A673 (cell line): Measurements from ENCODE around the gene SAMD13. TPM values are rescaled to one million over a fixed set of nuclear protein-coding genes. Genes with fewer than 3 reads are reported as not detected.

Experiments used
- BruUV-seq: library from RNA; stranded (reverse); fragments of 400-500 nt; replicated peaks from 2 replicates; lab custom pipeline; 2021; lab: Mats Ljungman, UMichigan
- CTCF ChIA-PET: fragments of 300-600 bp; sonication (Branson Sonifier 250); formaldehyde crosslinking; loops from one replicate; lab custom pipeline; 2022; ENCODE audit warnings: antibody characterized with exemption; lab: Charles Lee
- POLR2A ChIA-PET: fragments of 300-600 bp; sonication (Branson Sonifier 250); formaldehyde crosslinking; loops from one replicate; lab custom pipeline; 2022; ENCODE audit warnings: antibody characterized with exemption; ENCODE audit not compliant: low non-redundant PET; lab: Charles Lee
- DNase-seq: peaks from one replicate; pipeline ENCODE4 v3.0.0-alpha.2; 2015; ENCODE audit warnings: low spot score
- H3K27ac ChIP-seq: fragments of 200-600 bp; sonication (generic); 2 replicates; pipeline ENCODE4 v1.5.1; 2016; ENCODE audit warnings: mixed run types, low read depth, mild to moderate bottlenecking, mixed read lengths, antibody characterized with exemption, low read length; ENCODE audit not compliant: poor library complexity, severe bottlenecking
- H3K27me3 ChIP-seq: fragments of 200-600 bp; sonication (generic); replicated peaks from 2 replicates; pipeline ENCODE4 v1.6.1; 2017; ENCODE audit warnings: mixed run types, low read depth, mild to moderate bottlenecking, mixed read lengths, antibody characterized with exemption, low read length; ENCODE audit not compliant: insufficient read depth, poor library complexity
- H3K36me3 ChIP-seq: fragments of 200-600 bp; sonication (generic); 2 replicates; pipeline ENCODE4 v1.6.1; 2016; ENCODE audit warnings: mixed run types, mild to moderate bottlenecking, mixed read lengths, antibody characterized with exemption, low read length; ENCODE audit not compliant: insufficient read depth, poor library complexity, severe bottlenecking
- H3K4me1 ChIP-seq: fragments of 200-600 bp; sonication (generic); 2 replicates; pipeline ENCODE4 v1.6.1; 2017; ENCODE audit warnings: mixed run types, mild to moderate bottlenecking, mixed read lengths, antibody characterized with exemption, low read length; ENCODE audit not compliant: insufficient read depth, poor library complexity, severe bottlenecking
- H3K4me3 ChIP-seq: fragments of 200-600 bp; sonication (generic); 2 replicates; pipeline ENCODE4 v1.5.1; 2016; ENCODE audit warnings: low read depth, mixed run types, mild to moderate bottlenecking, mixed read lengths, low read length; ENCODE audit not compliant: poor library complexity, severe bottlenecking
- H3K9me3 ChIP-seq: fragments of 200-600 bp; sonication (generic); 2 replicates; pipeline ENCODE4 v1.6.1; 2016; ENCODE audit warnings: mixed run types, low read depth, mild to moderate bottlenecking, mixed read lengths, antibody characterized with exemption, low read length; ENCODE audit not compliant: poor library complexity, severe bottlenecking
- EZH2 ChIP-seq: fragments of 200-600 bp; sonication (generic); IDR thresholded peaks from 2 replicates; pipeline ENCODE4 v1.6.1; 2017; ENCODE audit warnings: borderline replicate concordance, low read depth, mild to moderate bottlenecking, mixed read lengths, antibody characterized with exemption, low read length; ENCODE audit not compliant: poor library complexity, severe bottlenecking
- intact Hi-C: fragments of 100-400 bp; cut with micrococcal nuclease; formaldehyde crosslinking; loops from one replicate; pipeline ENCODE4 v1.10.0; 2022; ENCODE audit not compliant: unreplicated experiment
- total RNA-seq: library from RNA; stranded (reverse); gene quantifications from 2 replicates; pipeline ENCODE4 v1.2.3, GENCODE V29; 2021
- TF ChIP-seq, protein P1 (sequence below): fragments of 300-800, 200-600 bp; sonication (generic); conservative IDR thresholded peaks from 2 replicates; pipeline ENCODE4 v1.5.1; 2017; ENCODE audit warnings: low read depth, mild to moderate bottlenecking, antibody characterized with exemption, low read length, moderate library complexity, mixed read lengths

The SAMD13 gene
- total RNA-seq, 1 experiment from 2014 or later = 1.2 TPM

GRCh38 chr1:84278905-84279304 is 22.6 kb upstream of the SAMD13 start:
- CTCF ChIA-PET = no interaction called here
- H3K36me3 ChIP-seq = no peaks in the 10 kb centered on the region
- DNase-seq = no peak
- intact Hi-C loops = no loop called here
- TF ChIP-seq EZH2 = no peak
- TF ChIP-seq, protein P1, sequence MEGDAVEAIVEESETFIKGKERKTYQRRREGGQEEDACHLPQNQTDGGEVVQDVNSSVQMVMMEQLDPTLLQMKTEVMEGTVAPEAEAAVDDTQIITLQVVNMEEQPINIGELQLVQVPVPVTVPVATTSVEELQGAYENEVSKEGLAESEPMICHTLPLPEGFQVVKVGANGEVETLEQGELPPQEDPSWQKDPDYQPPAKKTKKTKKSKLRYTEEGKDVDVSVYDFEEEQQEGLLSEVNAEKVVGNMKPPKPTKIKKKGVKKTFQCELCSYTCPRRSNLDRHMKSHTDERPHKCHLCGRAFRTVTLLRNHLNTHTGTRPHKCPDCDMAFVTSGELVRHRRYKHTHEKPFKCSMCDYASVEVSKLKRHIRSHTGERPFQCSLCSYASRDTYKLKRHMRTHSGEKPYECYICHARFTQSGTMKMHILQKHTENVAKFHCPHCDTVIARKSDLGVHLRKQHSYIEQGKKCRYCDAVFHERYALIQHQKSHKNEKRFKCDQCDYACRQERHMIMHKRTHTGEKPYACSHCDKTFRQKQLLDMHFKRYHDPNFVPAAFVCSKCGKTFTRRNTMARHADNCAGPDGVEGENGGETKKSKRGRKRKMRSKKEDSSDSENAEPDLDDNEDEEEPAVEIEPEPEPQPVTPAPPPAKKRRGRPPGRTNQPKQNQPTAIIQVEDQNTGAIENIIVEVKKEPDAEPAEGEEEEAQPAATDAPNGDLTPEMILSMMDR = no peak
- POLR2A ChIA-PET = no interaction called here
- no peaks in the 10 kb centered on the region for H3K9me3 ChIP-seq
- no peaks in the 10 kb centered on the region for H3K27me3 ChIP-seq
- no peaks in the 10 kb centered on the region for H3K4me1 ChIP-seq
- no peak overlapping the region for H3K27ac ChIP-seq
- BruUV-seq = no TSS peak
- H3K4me3 ChIP-seq = no peak overlapping the region

DNA sequence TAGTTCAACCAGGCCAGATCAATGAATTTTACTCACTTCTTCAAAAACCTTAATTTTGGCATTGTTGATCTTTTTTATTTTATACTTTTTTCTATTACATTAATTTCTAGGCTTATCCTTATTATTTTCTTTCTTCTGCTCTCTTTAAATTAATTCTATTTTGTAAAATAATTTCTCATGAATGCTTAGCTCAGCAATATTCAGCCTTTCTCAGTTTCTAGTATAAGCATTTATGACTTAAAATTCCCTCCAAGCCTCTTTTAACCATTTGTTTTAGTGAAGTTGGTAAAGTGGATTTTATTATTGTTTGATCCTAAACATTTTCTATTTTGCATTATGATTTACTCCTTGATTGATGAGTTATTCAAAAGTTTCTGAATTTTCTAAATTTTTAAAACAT is 20.6 kb upstream of the SAMD13 start:
- ChIA-PET POLR2A (no interaction called here), CTCF (no interaction called here)
- Histone ChIP-seq H3K27ac (no peak overlapping the region), H3K9me3 (no peaks in the 10 kb centered on the region), H3K36me3 (no peaks in the 10 kb centered on the region), H3K4me1 (no peaks in the 10 kb centered on the region), H3K4me3 (no peak overlapping the region), H3K27me3 (no peaks in the 10 kb centered on the region)
- intact Hi-C loops = no loop called here
- DNase-seq = no peak
- TF ChIP-seq, protein P1 = no peak
- no peak for TF ChIP-seq EZH2
- BruUV-seq = no TSS peak

- CTCF ChIA-PET = no interaction called here
- POLR2A ChIA-PET = no interaction called here
- intact Hi-C loops = no loop called here
These were observed 18.7 kb upstream of the SAMD13 start for GRCh38 chr1:84282780-84283333.

More at GRCh38 chr1:84282780-84283333, 18.7 kb upstream of the SAMD13 start:
- no peaks in the 10 kb centered on the region for H3K36me3 ChIP-seq
- H3K4me1 ChIP-seq = no peaks in the 10 kb centered on the region
- DNase-seq = no peak
- BruUV-seq = no TSS peak
- no peak overlapping the region for H3K4me3 ChIP-seq
- TF ChIP-seq, protein P1 = no peak
- TF ChIP-seq EZH2 = no peak
- H3K27ac ChIP-seq = no peak overlapping the region
- H3K27me3 ChIP-seq = no peaks in the 10 kb centered on the region
- peaks cover 8% of the 10 kb centered on the region for H3K9me3 ChIP-seq
